ENCODE data around the gene PROM2.

Gene PROM2

DNA sequence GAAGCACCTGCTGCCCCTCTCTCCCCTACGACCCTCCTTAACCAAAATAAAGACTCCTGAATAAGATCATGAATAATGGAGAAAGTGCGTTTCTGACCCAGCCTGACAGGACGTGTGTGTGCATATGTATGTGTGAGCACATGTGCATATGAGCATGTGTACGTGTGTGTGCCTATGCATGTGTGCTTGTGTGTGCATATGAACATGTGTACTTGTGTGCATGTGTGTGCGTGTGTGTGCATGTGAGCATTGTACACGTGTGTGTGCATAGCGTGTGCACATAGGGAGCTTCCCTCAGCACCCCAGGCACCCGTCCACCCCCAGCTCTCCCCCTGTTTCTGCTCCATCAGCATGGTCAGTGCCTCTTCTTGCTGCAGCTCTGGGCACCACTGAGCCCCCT, 33.6 kb downstream of the PROM2 start:
- no peak for DNase-seq (ENCODE audit: low read depth)

GRCh38 chr2:95308426-95308990, 34.3 kb downstream of the PROM2 start:
- no peak for DNase-seq (ENCODE audit: low read depth)

GRCh38 chr2:95309599-95309998, 35.4 kb downstream of the PROM2 start:
- DNase-seq (ENCODE audit: low read depth) = no peak

- DNase-seq (ENCODE audit: low read depth) = no peak
Observed at GRCh38 chr2:95310216-95310615, 36.0 kb downstream of the PROM2 start.

DNA sequence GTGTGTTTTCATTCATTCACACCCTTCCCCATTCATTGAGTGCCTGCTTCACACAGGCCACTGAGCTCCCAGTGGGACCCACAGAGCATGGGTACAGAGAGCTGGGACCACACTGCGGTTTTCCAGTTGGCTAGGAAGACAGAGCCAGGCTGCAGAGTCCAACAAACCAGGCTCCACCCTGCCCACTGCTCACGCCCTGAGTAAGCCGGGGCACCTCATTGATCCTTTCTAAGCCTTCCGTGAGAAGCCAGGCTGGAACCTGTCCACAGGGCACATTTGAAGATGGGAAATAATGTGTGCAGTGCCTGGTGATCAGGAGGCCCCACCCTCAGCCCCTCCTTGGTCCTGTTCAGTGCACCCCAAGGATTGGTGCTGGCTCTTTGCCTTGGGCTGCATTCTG, 36.4 kb downstream of the PROM2 start:
- no peak for DNase-seq (ENCODE audit: low read depth)

DNA sequence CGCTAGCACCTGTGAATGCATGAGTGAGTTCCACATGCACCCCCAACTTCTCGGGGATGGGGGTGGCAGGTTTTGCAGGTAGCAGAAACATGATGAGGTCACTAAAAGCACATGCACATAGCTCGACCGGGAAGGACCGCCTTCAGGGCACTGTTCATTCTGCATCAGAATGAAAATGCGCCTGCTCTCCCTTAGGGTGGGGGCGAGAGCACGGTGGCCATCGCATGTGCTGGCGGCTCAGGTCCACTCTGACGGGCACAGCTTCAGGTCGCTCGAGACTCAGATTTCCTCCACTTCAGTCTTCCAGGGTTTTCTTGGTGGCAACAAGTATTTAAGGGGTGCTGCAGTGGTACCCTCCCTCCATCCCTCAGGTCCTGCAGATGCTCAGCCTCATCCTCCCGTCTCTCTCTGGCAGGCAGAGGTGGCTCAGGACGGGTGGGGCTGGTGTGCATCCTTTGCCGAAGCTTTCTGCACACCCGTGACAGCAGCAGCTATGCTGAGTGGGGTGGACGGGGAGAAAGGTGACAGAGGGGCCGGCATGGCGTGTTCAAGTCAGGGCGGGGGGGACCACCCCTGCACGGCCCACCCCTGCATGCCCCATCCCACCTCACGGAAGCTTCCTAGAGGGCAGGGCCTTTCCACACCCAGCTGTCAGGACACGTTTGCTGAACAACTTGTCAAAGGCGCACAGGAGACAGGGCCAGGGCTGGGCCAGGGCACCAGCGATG, 37.7 kb downstream of the PROM2 start:
- no peak for DNase-seq (ENCODE audit: low read depth)

GRCh38 chr2:95312543-95313201, 38.4 kb downstream of the PROM2 start:
- no peak for DNase-seq (ENCODE audit: low read depth)

GRCh38 chr2:95313296-95314131, 39.3 kb downstream of the PROM2 start:
- no peak for DNase-seq (ENCODE audit: low read depth)

GRCh38 chr2:95314598-95314963, 40.3 kb downstream of the PROM2 start:
- DNase-seq (ENCODE audit: low read depth) = no peak

GRCh38 chr2:95314964-95315611, 40.8 kb downstream of the PROM2 start:
- peak; percentile 59 for DNase-seq (ENCODE audit: low read depth)

DNA sequence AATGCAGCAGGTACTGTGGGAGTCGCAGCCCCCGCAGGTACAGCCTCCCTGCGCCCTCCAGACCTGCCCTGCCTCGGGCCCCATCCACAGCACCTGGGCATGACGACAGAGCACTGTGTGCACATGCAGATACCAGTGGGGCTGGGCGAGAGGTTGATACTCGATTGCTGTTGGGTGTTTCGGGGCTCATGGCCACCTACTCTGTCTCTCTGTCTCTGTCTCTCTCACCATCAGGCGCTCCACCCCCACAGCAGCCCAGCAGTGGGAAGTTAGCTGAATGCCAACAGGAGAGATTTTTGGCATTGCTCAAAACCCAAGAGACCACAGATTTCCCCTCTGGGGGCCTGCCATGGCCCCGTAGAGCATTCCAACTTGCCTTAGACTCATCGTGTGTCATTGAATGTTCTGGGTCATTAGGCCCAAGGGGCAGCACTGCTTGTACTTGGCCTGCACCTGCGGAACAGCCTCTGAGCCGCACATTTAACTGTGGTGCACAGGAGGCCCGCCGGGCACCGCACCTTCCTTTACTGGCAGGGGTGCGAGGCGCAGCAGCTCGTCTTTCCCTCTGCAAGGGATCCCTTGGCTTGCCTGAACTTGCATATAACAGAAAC, 41.7 kb downstream of the PROM2 start:
- peak; percentile 91 for DNase-seq (ENCODE audit: low read depth)

DNA sequence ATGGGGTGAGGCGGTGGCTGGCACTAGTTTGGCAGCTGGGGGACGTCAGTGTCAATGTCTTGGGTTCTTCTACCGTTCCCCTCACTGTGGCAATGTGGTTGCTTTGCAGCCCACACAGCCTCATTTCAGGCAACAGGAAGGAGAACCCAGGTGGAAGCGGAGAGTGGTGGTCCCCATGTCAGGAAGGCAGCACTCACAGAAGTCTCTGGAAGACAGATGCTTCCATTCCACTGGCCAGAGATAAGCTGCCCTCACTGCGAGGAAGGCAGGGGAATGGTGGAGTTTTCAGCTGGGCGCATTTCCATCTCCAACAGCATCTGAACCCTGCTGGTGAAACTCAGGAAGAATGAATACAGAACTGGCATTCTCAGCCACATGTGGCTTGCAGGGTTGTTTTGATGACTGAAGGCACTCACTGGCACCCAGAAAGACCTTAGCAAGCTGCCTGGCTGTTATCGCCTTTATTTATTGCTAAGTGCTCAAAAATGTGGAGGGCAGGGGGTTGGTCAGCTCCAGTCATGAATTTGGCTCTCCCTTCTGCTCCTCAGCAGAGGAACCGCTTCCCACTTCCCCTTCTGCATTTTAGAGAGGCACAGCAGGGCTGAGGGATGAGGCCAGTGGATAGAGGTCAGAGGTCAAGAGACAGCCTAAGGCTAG, 42.3 kb downstream of the PROM2 start:
- peak; percentile 91 for DNase-seq (ENCODE audit: low read depth)

- no peak for DNase-seq (ENCODE audit: low read depth)
Observed at GRCh38 chr2:95317123-95317500, 42.9 kb downstream of the PROM2 start.

DNA sequence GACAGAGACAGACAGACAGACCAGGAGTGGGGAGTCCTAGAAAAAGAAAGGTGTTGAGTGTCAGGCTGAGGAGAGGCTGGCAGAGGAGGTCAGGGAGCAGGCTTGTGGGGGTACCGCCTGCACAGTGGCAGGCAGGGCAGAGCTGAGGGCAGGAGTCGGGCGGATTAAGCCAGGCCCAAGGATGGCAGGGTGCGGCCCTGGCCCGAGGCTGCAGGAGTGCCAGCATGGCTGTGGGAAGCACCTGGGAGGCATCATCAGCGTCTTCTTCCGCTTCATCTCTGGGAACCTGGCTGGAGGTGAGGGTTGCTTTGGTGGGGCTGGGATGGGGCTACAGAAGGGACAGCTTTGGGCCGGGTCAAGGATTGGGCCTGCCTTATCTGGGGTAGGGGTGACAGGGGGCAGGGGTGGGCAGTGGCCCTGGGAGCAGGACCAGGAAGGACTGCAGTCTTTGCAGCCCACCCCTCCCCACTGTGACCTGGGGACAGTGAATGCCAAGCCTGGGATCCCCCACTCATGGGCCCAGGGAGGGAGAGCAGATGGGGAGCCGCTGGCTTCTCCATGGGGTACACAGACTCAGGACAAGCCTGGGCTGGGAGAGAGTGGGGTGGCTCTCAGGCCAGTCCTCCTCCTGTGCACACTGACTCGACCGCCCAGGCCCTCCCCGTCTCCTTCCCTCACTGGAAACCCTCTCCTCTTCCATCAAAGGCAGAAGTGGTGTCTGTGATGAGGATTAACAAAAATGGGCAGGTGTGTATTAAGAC, 43.6 kb downstream of the PROM2 start:
- no peak for DNase-seq (ENCODE audit: low read depth)

- no peak for DNase-seq (ENCODE audit: low read depth)
Observed at GRCh38 chr2:95318431-95319220, 44.4 kb downstream of the PROM2 start.

DNA sequence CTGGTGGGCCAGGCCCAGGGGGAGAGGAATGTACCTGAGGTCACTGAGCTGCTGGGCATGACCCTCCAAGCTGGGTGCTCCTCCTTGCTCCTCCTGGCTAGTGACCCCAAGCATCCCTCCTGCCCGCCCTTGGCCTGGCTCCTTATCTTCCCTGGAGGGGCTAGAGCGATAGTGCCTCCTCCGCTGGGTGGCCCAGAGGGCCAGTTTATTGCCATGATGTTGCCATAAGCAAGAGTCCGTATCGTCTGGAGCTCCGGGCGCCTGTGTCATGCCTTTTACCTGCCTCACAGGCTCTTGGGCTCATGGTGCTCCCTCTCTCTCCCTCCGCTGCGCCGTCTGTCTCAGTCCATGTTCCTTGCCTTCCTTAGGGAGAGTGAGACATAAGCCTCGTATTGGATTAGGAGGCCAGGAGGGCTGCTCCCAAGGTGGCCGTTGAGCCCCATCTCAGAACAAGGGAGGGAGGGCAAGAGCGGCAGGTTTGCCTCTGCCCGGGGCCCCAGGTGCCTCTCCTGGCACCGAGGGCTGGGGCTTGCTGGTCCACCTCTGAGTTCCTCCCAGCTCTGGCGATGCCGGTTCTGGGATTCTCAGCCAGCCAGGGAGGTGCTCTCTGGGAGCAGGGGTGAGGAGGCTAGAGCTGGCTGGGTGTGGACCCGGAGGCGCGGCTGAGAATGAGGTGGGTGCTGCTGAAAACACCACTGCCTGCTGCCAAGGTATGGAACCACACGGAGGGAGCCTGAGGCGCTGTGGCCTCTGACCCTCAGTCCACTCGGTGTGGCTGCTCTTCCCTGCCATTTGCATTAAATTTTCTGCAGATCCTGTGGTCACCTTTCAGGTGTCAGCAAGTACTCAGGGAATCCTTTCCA, 45.5 kb downstream of the PROM2 start:
- DNase-seq (ENCODE audit: low read depth) = no peak

DNA sequence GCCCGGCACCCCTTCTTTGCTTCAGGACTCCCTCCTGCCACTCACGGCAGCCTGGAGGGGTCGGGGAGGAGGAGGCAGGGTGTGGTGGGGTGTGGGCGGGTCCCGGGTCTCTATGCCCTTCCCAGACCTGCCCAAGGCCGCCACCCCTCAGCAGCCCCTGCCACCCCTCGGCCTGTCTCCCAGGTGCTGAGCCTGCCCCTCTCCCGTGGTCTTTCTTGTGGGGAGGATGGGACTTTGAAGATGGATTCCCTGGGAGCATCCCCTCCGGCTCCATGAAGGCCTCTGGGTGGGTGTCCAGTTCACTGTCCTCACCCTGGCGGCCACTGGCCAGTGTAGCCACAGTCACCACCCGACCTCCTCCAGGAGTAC, 46.1 kb downstream of the PROM2 start:
- no peak for DNase-seq (ENCODE audit: low read depth)

DNA sequence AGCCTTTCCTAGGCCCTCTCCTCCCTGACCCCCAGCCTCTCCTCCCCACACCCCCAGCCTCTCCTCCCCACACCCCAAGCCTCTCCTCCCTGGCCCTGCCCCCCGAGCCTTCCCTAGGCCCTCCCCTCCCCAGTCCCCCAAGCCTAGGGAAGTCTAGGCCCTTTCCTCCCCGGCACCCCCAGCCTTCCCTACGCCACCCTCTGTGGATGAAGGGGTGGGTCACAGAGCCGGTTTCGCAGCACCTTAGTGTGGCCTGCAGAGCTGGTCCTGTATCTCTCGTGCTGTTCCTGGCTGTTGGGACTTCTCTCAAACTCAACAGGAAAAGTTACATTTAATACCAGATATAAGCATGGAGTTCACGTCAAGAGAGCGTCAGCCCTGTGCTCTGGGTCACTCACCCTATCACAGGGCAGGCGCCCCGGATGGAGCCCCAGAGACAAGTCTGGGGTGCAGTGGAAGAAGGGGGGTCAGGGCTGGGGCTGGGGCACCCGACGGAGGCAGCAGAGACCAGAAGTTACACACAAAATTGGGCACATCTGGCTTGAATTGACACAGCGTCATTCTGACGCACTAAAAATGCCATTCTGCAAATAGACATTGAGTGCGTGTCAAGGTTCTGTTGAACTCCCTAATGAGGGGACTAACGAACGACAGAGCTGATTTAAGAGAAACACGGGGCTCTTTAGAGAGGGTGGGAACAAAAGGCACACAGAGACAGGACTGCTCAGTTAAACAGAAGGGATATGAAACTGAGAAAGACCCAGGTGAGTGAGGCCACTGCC, 46.9 kb downstream of the PROM2 start:
- DNase-seq (ENCODE audit: low read depth) = peak; percentile 95

Data from fibroblast of gingiva (primary cell).